GM23338 (cell line): ENCODE data around the gene NKX3-2. TPM values are rescaled to one million over a fixed set of nuclear protein-coding genes. Genes with fewer than 3 reads are reported as not detected.

Experiments
- ATAC-seq: fragments of 200-7000 bp; cut with Tn5 transposase; 3 replicates; pipeline ENCODE4 v1.9.1; 2020
- DNase-seq: peaks from one replicate; pipeline ENCODE4 v3.0.0-alpha.2; 2015; ENCODE audit warnings: low spot score
- H2AFZ ChIP-seq: fragments of 200-600 bp; sonication (generic); 2 replicates; pipeline ENCODE4 v1.8.0; 2016; ENCODE audit warnings: antibody characterized with exemption, mild to moderate bottlenecking, moderate library complexity
- H3F3A ChIP-seq: fragments of 200-600 bp; sonication (generic); replicated peaks from 2 replicates; pipeline ENCODE4 v1.8.0; 2017; ENCODE audit warnings: antibody characterized with exemption, mixed run types, low read depth
- H3K27ac ChIP-seq: fragments of 200-600 bp; sonication (generic); 2 replicates; pipeline ENCODE4 v1.6.1; 2016; ENCODE audit warnings: low read depth
- H3K27me3 ChIP-seq: fragments of 200-600 bp; sonication (generic); 2 replicates; pipeline ENCODE4 v1.8.0; 2016; ENCODE audit warnings: mild to moderate bottlenecking, mixed run types, moderate library complexity; ENCODE audit not compliant: insufficient read depth
- H3K36me3 ChIP-seq: fragments of 200-600 bp; sonication (generic); 2 replicates; pipeline ENCODE4 v1.8.0; 2016; ENCODE audit warnings: mild to moderate bottlenecking; ENCODE audit not compliant: insufficient read depth
- H3K4me1 ChIP-seq: fragments of 200-600 bp; sonication (generic); 2 replicates; pipeline ENCODE4 v1.8.0; 2016; ENCODE audit warnings: mild to moderate bottlenecking, moderate library complexity; ENCODE audit not compliant: insufficient read depth
- H3K4me2 ChIP-seq: fragments of 200-600 bp; sonication (generic); 2 replicates; pipeline ENCODE4 v1.7.1; 2017; ENCODE audit warnings: mixed run types
- H3K4me3 ChIP-seq: fragments of 200-600 bp; sonication (generic); 2 replicates; pipeline ENCODE4 v1.6.1; 2016; ENCODE audit warnings: mixed run types
- H3K79me2 ChIP-seq: fragments of 200-600 bp; sonication (generic); replicated peaks from 2 replicates; pipeline ENCODE4 v1.8.0; 2017; ENCODE audit warnings: mild to moderate bottlenecking; ENCODE audit not compliant: insufficient read depth
- H3K9me2 ChIP-seq: fragments of 200-600 bp; sonication (generic); 2 replicates; pipeline ENCODE4 v1.8.0; 2017; ENCODE audit not compliant: insufficient read depth
- H4K20me1 ChIP-seq: fragments of 200-600 bp; sonication (generic); replicated peaks from 2 replicates; pipeline ENCODE4 v1.8.0; 2017; ENCODE audit warnings: mild to moderate bottlenecking; ENCODE audit not compliant: insufficient read depth
- H3K27ac Mint-ChIP-seq: 2 replicates; pipeline ENCODE4 v1.8.0; 2020; ENCODE audit warnings: inconsistent platforms, mild to moderate bottlenecking, moderate library complexity, mixed read lengths
- H3K27me3 Mint-ChIP-seq: 3 replicates; pipeline ENCODE4 v1.8.0; 2022; ENCODE audit warnings: low read depth, mild to moderate bottlenecking, moderate library complexity, mixed read lengths, inconsistent platforms; ENCODE audit not compliant: insufficient read depth, poor library complexity
- H3K36me3 Mint-ChIP-seq: 3 replicates; pipeline ENCODE4 v1.8.0; 2021; ENCODE audit warnings: low read depth, mild to moderate bottlenecking, inconsistent platforms, moderate library complexity, mixed read lengths
- H3K4me1 Mint-ChIP-seq: 3 replicates; pipeline ENCODE4 v1.8.0; 2020; ENCODE audit warnings: mild to moderate bottlenecking, inconsistent platforms, mixed read lengths
- H3K4me3 Mint-ChIP-seq: 3 replicates; pipeline ENCODE4 v1.8.0; 2021; ENCODE audit warnings: moderate library complexity, mild to moderate bottlenecking, inconsistent platforms, mixed read lengths
- H3K9me3 Mint-ChIP-seq: 3 replicates; pipeline ENCODE4 v1.8.0; 2020; ENCODE audit warnings: moderate library complexity, mild to moderate bottlenecking, inconsistent platforms, mixed read lengths
- EZH2 ChIP-seq: fragments of 200-600 bp; sonication (generic); IDR thresholded peaks from one replicate; pipeline ENCODE4 v1.8.0; 2017; ENCODE audit warnings: antibody characterized with exemption, mild to moderate bottlenecking, low read depth; ENCODE audit not compliant: unreplicated experiment
- EZH2phosphoT487 ChIP-seq: fragments of 200-600 bp; sonication (generic); IDR thresholded peaks from one replicate; pipeline ENCODE4 v1.8.1; 2018; ENCODE audit warnings: antibody characterized with exemption; ENCODE audit not compliant: unreplicated experiment
- ZNF114 ChIP-seq: fragments of 250-450 bp; sonication (Bioruptor Pico); IDR thresholded peaks from 2 replicates; pipeline ENCODE4 v1.5.0; 2020; ENCODE audit warnings: mild to moderate bottlenecking, moderate library complexity
- ZNF331 ChIP-seq: fragments of 250-450 bp; sonication (Bioruptor Pico); IDR thresholded peaks from 2 replicates; pipeline ENCODE4 v1.5.0; 2020; ENCODE audit warnings: low read depth, mild to moderate bottlenecking, moderate library complexity
- polyA plus RNA-seq: library from polyadenylated mRNA; unstranded; fragments of >200 nt; fragmentation: Nextera tagmentation; extraction: Ambion mirVana; gene quantifications from 2 replicates; pipeline ENCODE4 v1.2.1, GENCODE V29; 2016
- total RNA-seq: library from RNA; depleted of rRNA; stranded (reverse); fragments of >200 nt; shearing (Covaris generic); gene quantifications from 2 replicates; pipeline ENCODE4 v1.2.3, GENCODE V29; 2014
- TF ChIP-seq, protein P1 (sequence below): IDR thresholded peaks from one replicate; pipeline ENCODE4 v1.6.1; 2018; ENCODE audit warnings: antibody characterized with exemption; ENCODE audit not compliant: unreplicated experiment

Gene NKX3-2
- total and polyA plus RNA-seq, 2 experiments from 2014 or later = 0.14 TPM; not detected in 1

GRCh38 chr4:13547485-13548041 is 3.3 kb upstream of the NKX3-2 start (continued):
- TF ChIP-seq, protein P1, sequence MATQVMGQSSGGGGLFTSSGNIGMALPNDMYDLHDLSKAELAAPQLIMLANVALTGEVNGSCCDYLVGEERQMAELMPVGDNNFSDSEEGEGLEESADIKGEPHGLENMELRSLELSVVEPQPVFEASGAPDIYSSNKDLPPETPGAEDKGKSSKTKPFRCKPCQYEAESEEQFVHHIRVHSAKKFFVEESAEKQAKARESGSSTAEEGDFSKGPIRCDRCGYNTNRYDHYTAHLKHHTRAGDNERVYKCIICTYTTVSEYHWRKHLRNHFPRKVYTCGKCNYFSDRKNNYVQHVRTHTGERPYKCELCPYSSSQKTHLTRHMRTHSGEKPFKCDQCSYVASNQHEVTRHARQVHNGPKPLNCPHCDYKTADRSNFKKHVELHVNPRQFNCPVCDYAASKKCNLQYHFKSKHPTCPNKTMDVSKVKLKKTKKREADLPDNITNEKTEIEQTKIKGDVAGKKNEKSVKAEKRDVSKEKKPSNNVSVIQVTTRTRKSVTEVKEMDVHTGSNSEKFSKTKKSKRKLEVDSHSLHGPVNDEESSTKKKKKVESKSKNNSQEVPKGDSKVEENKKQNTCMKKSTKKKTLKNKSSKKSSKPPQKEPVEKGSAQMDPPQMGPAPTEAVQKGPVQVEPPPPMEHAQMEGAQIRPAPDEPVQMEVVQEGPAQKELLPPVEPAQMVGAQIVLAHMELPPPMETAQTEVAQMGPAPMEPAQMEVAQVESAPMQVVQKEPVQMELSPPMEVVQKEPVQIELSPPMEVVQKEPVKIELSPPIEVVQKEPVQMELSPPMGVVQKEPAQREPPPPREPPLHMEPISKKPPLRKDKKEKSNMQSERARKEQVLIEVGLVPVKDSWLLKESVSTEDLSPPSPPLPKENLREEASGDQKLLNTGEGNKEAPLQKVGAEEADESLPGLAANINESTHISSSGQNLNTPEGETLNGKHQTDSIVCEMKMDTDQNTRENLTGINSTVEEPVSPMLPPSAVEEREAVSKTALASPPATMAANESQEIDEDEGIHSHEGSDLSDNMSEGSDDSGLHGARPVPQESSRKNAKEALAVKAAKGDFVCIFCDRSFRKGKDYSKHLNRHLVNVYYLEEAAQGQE = no peak
- peak; percentile 46 for TF ChIP-seq EZH2

DNA sequence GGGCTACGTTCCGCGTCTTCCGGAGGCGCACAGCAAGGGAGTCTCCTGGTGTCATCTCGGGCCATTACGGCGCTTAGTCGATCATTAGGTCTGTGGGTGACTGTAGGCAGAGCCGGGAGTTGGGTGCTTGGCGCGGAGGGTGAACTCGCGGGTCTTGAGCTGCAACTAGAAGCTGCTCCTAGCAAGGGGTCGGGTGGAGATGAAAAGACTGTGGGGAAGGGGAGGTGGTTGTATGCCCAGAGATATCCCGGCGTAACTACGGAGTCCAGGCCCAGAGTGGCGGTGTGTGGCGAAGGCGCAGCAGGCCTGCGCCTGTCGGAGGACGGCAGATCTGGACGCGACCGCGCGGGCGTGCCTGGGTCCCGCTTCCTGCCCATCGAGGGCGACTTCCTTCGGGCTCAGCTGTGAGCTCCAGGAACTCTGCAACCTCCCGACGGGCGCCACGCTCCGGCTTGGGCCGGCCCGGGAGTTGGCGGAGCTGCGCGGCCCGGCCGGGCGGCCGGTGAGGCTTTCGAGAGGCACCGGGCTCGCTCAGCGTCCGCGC is 2.7 kb upstream of the NKX3-2 start:
- Histone ChIP-seq H3K27me3 (peaks cover 85% of the 10 kb centered on the region), H3K27ac (no peak overlapping the region), H3K79me2 (no peaks in the 10 kb centered on the region), H4K20me1 (0 out of 2 replicates have a peak, but pooled peaks cover 6% of the 10 kb centered on the region), H3F3A (peaks cover 5% of the 10 kb centered on the region), H3K4me1 (peaks cover 37% of the 10 kb centered on the region), H3K9me2 (no peaks in the 10 kb centered on the region; the same call in 1 of the 2 replicates), H3K4me3 (peak overlapping the region; percentile 87), H2AFZ (peak overlapping the region; percentile 99), H3K36me3 (no peaks in the 10 kb centered on the region), H3K4me2 (peak overlapping the region; percentile 94)
- DNase-seq = peak; percentile 80
- H3K36me3 Mint-ChIP-seq = peaks cover 4% of the 10 kb centered on the region; the same call in 1 of the 3 replicates
- no peak for TF ChIP-seq ZNF331 (CRISPR knock-in tag)
- peak; percentile 81 for TF ChIP-seq EZH2phosphoT487
- peak; percentile 96 for TF ChIP-seq EZH2
- no peak for TF ChIP-seq ZNF114 (CRISPR knock-in tag)
- no peak overlapping the region for H3K27ac Mint-ChIP-seq
- peaks cover 18% of the 10 kb centered on the region for H3K4me1 Mint-ChIP-seq
- peak; percentile 14 for ATAC-seq
- H3K27me3 Mint-ChIP-seq = peaks cover 60% of the 10 kb centered on the region
- peaks cover 4% of the 10 kb centered on the region for H3K9me3 Mint-ChIP-seq
- peak overlapping the region; percentile 86 for H3K4me3 Mint-ChIP-seq

DNA sequence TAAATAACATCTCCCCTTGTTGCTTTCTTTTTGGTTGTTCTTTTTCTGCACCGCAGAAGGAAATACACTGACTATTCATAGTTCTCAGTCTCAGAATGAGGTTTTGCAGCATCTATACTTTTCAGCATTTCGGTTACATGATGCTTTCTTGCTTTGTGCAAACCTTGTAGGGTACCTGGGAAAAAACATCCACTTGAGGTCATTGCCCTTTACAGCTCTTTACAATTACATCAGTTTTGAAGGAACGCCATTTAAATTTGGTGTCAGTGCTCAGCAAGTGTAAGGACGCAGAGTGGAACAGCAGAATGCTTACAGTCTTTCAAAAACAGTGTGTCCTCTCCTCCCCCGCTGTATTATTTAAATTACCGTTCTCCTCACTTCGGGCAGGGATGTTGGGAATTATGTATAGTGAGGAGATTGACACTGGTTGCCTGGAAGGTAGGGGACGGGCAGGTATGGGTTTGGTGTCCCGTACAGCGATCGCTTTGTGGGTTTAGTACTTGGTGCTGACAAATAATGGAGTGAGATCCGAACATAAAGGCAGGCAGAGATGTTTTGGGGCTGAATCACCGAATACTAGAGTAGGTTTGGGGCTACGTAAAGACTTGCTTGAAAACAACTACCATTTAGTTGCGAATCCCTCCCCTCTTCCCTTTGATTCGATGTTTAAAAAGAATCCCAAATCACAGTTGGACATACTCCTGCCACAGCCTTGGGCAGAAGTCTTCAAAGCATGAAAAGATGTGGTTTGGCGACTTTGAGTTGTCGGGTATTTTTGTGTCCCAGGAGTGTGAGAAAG is 2.0 kb upstream of the NKX3-2 start:
- Histone ChIP-seq H3K4me2 (peak overlapping the region; percentile 94), H3K27ac (no peak overlapping the region), H4K20me1 (0 out of 2 replicates have a peak, but pooled peaks cover 6% of the 10 kb centered on the region), H3K36me3 (no peaks in the 10 kb centered on the region), H3K9me2 (no peaks in the 10 kb centered on the region), H3K79me2 (no peaks in the 10 kb centered on the region), H2AFZ (peak overlapping the region; percentile 99), H3K4me3 (peak overlapping the region; percentile 87), H3K4me1 (peaks cover 43% of the 10 kb centered on the region), H3K27me3 (peaks cover 92% of the 10 kb centered on the region), H3F3A (peaks cover 10% of the 10 kb centered on the region)
- Mint-ChIP-seq H3K27me3 (peaks cover 67% of the 10 kb centered on the region), H3K9me3 (peaks cover 4% of the 10 kb centered on the region; the same call in 2 of the 3 replicates), H3K27ac (no peak overlapping the region), H3K36me3 (peaks cover 4% of the 10 kb centered on the region; the same call in 1 of the 3 replicates), H3K4me3 (peak overlapping the region; percentile 86), H3K4me1 (peaks cover 19% of the 10 kb centered on the region)
- peak; percentile 43 for DNase-seq
- no peak for ATAC-seq
- TF ChIP-seq, protein P1 = no peak
- TF ChIP-seq EZH2phosphoT487 (peak; percentile 59), EZH2 (peak; percentile 35)
